Activated CD4-positive, alpha-beta T cell treated with anti-CD3 and anti-CD28 coated beads, Interleukin-2, amount 50 U/mL, for 4 hours (primary cell): ENCODE results near the gene NEURL1.

ENCODE experiments used
- DNase-seq, 2 experiments: peaks; one replicate each; pipeline ENCODE4 v3.0.0-alpha.2; 2020

Gene NEURL1

GRCh38 chr10:103548006-103548405, 54.5 kb downstream of the NEURL1 start:
- DNase-seq, result no peak

- DNase-seq, result no peak
Measured at GRCh38 chr10:103548581-103549348, 55.3 kb downstream of the NEURL1 start.

GRCh38 chr10:103549349-103549685, 55.8 kb downstream of the NEURL1 start:
- no peak for DNase-seq

GRCh38 chr10:103550229-103550628, 56.7 kb downstream of the NEURL1 start:
- DNase-seq, result no peak

- DNase-seq, result no peak
Measured at GRCh38 chr10:103551619-103552602, 58.4 kb downstream of the NEURL1 start.

- DNase-seq, result no peak
Measured at GRCh38 chr10:103552856-103553742, 59.6 kb downstream of the NEURL1 start.

GRCh38 chr10:103553743-103554487, 60.4 kb downstream of the NEURL1 start:
- DNase-seq, result peak in 1 of 2 experiments; percentile 21

GRCh38 chr10:103554488-103555324, 61.2 kb downstream of the NEURL1 start:
- DNase-seq, result peak in 1 of 2 experiments; percentile 6

GRCh38 chr10:103555325-103555649, 61.8 kb downstream of the NEURL1 start:
- no peak for DNase-seq

- no peak for DNase-seq
Measured at GRCh38 chr10:103555712-103556111, 62.2 kb downstream of the NEURL1 start.

- no peak for DNase-seq
Measured at GRCh38 chr10:103556383-103557007, 63.0 kb downstream of the NEURL1 start.

- DNase-seq, result no peak
Measured at GRCh38 chr10:103557455-103557854, 64.0 kb downstream of the NEURL1 start.

- no peak for DNase-seq
Measured at GRCh38 chr10:103558911-103559310, 65.4 kb downstream of the NEURL1 start.

GRCh38 chr10:103559776-103560175, 66.3 kb downstream of the NEURL1 start:
- no peak for DNase-seq

GRCh38 chr10:103560886-103561285, 67.4 kb downstream of the NEURL1 start:
- no peak for DNase-seq

GRCh38 chr10:103562383-103562782, 68.9 kb downstream of the NEURL1 start:
- DNase-seq, result no peak

- no peak for DNase-seq
Measured at GRCh38 chr10:103563231-103564115, 70.0 kb downstream of the NEURL1 start.

GRCh38 chr10:103564116-103564501, 70.6 kb downstream of the NEURL1 start:
- no peak for DNase-seq

GRCh38 chr10:103564776-103565520, 71.4 kb downstream of the NEURL1 start:
- no peak for DNase-seq
